Sigmoid colon (tissue), 4 donors: ENCODE measurements around the gene C11orf52.

Source experiments
- EP300 ChIP-seq, 4 donors: sonication (generic); formaldehyde crosslinking; IDR thresholded peaks; one replicate each; pipeline ENCODE4 v1.6.1; 2017; ENCODE audit warnings: antibody characterized with exemption in 4 of 4
- POLR2AphosphoS5 ChIP-seq, 4 donors: sonication (generic); formaldehyde crosslinking; IDR thresholded peaks; one replicate each; pipeline ENCODE4 v1.6.1; 2017; ENCODE audit warnings: antibody characterized with exemption in 4 of 4
- TF ChIP-seq, protein P1 (sequence below), 4 experiments: fragments of 450-650 bp in 3 of 4; fragments of 200-600 bp in 1 of 4; IDR thresholded peaks; one replicate each; pipeline ENCODE4 v1.5.1; 2016 to 2019; ENCODE audit warnings: antibody characterized with exemption in 4 of 4, mild to moderate bottlenecking in 3 of 4, moderate library complexity in 2 of 4

DNA sequence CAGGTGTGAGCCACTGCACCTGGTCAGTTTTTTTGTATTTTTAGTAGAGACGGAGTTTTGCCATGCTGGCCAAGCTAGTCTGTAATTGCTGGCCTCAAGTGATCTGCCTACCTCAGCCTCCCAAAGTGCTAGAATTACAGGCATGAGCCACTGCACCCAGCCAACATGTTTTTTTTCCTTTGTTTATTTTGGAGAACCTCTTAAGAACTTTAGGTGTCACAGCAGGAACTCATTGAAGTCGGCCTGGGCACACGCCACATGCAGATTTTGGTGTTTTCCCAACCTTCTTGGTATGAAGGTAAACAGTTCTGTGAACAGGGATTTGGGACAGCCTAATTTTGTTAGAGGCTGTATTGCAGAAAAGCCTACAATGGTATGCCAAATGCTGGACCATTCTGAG is 27.8 kb downstream of the C11orf52 start:
- TF ChIP-seq, protein P1, sequence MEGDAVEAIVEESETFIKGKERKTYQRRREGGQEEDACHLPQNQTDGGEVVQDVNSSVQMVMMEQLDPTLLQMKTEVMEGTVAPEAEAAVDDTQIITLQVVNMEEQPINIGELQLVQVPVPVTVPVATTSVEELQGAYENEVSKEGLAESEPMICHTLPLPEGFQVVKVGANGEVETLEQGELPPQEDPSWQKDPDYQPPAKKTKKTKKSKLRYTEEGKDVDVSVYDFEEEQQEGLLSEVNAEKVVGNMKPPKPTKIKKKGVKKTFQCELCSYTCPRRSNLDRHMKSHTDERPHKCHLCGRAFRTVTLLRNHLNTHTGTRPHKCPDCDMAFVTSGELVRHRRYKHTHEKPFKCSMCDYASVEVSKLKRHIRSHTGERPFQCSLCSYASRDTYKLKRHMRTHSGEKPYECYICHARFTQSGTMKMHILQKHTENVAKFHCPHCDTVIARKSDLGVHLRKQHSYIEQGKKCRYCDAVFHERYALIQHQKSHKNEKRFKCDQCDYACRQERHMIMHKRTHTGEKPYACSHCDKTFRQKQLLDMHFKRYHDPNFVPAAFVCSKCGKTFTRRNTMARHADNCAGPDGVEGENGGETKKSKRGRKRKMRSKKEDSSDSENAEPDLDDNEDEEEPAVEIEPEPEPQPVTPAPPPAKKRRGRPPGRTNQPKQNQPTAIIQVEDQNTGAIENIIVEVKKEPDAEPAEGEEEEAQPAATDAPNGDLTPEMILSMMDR (IDR thresholded peaks at IDR 0.05) = no peak
- TF ChIP-seq EP300 (IDR thresholded peaks at IDR 0.05) (no peak), POLR2AphosphoS5 (IDR thresholded peaks at IDR 0.05) (no peak)
